Stimulated activated CD4-positive, alpha-beta T cell treated with anti-CD3 and anti-CD28 coated beads, TNF-alpha, amount 100 ng/mL, for 1 hour (primary cell): Measurements from ENCODE around the gene OR14A16.

Experiments
- DNase-seq, 3 donors: peaks; one replicate each; pipeline ENCODE4 v3.0.0-alpha.2; 2020; ENCODE audit warnings: low read depth in 3 of 3, low spot score in 1 of 3

The OR14A16 gene, protein sequence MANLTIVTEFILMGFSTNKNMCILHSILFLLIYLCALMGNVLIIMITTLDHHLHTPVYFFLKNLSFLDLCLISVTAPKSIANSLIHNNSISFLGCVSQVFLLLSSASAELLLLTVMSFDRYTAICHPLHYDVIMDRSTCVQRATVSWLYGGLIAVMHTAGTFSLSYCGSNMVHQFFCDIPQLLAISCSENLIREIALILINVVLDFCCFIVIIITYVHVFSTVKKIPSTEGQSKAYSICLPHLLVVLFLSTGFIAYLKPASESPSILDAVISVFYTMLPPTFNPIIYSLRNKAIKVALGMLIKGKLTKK

DNA sequence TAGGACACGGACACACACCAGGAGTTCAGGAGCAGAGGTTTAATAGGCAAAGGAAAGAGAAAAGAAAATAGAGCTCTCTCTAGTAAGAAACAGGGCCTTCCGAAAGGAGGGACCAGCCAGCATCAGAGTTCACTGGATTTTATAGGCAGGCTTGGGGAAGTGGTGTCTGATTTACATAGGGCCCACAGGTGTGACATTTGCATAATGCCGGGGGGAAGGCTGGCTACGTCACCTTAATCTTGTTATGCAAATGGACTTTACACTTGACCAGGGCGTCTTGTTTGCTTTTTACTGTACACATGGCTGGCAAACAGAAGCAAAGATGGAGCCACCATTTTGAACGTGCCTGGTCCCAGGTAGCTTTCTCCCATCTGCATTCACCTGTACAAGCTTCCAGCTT, at the start of gene OR14A16:
TSS of gene OR14A16 (minus strand) at position 97 of the 400 bp plus-strand sequence. CDS start 8,390 bp downstream, outside the sequence.
- DNase-seq: no peak

DNA sequence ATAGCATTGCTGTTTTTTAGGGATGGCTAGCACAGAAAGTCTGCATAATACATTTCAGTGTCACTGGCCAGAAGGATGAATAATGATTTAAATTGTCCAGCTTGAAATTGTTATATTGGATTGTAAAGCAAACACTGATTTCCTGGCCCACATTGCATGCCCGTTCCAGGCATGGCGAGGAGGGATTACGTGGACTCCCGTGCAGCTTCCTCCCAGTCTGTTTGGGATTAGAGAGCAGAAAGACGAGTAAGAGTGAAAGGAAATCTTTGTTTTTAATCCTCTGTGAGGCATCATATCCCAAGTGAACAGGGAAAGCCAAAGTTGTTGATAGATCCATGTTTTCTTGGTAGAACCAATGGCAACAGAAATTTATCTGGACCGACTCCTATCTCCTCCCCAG, 41.5 kb upstream of the OR14A16 start:
- no peak for DNase-seq

DNA sequence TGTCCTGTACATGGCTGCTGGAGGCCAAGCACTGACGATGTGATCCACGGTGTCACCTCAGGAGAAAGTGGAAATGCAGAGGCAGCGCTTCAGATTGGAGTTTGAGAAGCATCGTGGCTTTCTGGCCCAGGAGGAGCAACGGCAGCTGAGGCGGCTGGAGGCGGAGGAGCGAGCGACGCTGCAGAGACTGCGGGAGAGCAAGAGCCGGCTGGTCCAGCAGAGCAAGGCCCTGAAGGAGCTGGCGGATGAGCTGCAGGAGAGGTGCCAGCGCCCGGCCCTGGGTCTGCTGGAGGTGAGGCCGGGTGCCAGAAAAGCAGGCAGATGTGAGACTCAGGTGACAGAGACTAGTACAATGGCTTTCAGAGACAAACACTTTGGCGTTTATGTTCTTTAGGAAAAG, 40.7 kb upstream of the OR14A16 start:
- DNase-seq: no peak

GRCh38 chr1:247862756-247863155, 38.8 kb upstream of the OR14A16 start:
- no peak for DNase-seq

DNA sequence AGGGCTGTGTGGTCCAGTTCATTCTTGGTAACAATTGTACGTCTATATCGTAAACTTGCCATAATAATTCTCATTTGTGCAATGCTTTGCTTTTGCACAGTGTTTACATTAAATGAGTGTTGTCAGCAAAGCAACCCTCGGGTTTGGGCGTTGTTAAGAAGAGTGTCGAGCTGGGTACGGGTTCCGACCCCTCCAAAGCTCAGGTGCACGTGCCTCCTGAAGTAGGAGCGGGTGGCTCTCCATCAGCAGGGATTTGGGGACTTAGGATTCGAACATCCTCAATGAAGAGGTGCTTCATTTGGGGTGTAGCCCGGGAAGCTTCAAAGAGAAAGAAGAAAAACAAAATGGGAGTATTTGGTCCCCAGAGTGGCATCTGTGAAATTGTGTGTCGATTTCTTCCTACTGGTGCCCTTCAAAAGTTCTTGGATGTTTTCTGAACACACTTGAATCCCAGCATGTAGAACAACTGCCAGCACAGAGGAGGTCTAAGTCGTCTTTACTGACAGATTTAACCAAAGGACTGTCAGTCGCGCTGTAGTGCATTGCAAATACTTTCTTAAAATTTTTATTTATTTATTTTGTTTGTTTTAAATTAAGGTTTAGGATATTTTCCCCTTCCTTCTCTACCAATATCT, 34.2 kb upstream of the OR14A16 start:
- DNase-seq: no peak

DNA sequence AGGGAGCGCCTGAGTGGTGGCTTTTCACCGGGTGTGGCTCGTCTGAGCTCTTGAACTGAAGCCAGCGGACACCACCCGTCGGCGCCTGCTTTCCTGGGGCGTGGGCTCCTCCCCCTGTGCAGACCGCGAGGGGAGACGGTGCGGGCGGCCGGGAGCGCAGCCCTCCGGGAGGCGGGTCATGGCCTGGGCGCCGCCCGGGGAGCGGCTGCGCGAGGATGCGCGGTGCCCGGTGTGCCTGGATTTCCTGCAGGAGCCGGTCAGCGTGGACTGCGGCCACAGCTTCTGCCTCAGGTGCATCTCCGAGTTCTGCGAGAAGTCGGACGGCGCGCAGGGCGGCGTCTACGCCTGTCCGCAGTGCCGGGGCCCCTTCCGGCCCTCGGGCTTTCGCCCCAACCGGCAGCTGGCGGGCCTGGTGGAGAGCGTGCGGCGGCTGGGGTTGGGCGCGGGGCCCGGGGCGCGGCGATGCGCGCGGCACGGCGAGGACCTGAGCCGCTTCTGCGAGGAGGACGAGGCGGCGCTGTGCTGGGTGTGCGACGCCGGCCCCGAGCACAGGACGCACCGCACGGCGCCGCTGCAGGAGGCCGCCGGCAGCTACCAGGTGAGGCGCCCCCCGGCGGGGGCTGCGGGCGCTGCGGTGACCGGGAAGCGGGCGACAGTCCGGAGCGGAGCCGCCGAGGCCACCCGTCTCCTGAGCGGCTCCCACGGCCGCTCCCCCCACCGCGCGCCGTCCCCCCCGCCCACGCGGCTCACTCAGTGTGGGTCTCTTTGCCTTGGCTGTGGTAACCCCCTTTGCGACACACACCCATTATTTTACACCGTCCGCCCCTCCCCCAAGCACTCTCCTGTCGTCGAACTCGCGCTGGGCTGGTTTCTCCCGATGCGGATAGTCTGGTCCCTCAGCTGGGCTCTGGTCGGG, 33.4 kb upstream of the OR14A16 start, which contains the start of gene TRIM58:
TSS of gene TRIM58 (plus strand) at position 119 of the 916 bp plus-strand sequence. CDS start at position 179, 60 bp downstream.
- no peak for DNase-seq

DNA sequence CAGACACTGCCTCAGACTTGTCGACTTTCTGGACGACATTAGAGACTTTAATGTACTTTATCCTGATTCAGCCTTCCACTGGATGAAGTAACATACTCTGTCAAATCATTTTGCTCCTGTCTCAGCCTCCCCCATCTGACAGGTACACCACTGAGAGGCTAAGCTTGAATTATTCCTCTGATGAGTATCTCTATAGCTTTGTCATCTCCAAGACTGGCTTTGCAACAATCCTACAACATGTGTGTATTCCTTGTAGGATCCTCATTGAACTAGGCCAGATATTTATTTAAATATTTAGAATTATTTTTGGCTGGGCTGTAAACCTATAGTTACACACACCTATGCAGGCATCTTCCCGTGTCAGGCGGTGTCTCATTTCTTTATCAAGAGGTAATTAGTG, 32.0 kb upstream of the OR14A16 start:
- no peak for DNase-seq

DNA sequence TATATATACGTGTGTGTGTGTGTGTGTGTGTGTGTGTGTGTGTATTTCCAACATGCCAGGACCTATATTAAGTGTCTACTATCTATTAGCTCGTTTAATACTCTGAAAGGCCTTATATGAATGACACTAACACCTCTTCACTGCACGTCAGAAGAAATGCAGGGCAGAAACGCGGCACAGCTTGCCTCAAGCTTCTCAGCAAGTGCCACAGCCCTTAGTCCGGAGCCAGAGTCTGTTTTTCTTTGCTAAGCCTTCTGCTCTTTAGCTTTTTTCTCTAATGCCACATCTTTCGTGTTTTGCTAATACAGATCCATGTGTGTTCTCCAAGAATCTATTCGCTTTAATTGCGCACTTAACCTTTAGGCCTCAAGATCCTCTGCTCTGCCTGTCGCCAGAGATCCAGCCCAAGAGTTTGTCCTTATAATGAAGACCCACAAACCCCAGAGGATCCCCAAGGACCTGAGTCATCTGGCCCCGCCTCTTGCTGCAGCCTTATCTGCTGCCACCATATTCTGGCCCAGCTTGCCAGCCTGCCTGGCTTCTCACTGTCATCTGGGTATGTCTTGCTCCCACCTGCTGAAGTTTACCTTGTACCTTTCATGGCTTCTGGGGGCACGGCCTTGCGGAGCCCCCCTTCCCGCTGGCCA, 31.1 kb upstream of the OR14A16 start:
- no peak for DNase-seq

GRCh38 chr1:247849616-247850015, 25.7 kb upstream of the OR14A16 start:
- DNase-seq: no peak

- DNase-seq: no peak
Observed at GRCh38 chr1:247848346-247848745, 24.4 kb upstream of the OR14A16 start.

DNA sequence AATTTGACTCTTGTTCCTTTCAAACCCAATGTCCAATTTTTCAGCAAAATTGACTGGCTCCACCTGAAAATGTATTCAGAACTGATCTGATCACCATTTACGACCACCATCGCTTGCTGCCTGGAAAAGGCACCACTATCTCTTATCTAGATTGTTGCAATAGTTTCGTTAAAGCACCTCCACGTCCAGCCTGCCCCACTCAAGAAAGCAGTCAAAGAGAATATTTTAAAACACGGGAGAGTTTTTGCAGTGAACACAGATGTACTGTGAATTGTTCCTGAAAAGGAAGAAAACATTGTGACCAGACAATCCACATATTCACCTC, 21.7 kb upstream of the OR14A16 start:
- no peak for DNase-seq

- no peak for DNase-seq
Observed at GRCh38 chr1:247845011-247845692, 21.2 kb upstream of the OR14A16 start.

DNA sequence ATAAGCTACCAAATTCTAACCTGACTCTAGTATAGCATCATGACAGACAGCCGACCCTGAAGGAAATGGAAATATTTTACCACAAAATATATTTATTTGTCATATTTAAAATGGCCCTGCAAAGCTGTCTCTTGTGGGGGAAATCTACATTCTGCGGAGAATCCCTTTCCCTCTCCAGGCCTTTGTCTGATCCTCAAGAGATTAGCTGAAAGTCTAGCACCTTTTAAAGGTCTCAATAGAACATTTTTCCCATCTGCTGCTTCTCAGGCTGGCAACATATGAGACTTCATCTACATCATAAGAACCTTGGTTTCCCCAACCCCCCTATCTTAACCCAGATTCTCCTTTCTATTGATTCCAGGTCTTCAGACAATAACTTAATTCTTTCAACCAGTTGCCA, 19.5 kb upstream of the OR14A16 start:
- no peak for DNase-seq

- DNase-seq: no peak
Observed at GRCh38 chr1:247841796-247842195, 17.9 kb upstream of the OR14A16 start, which contains the start of gene OR11L1. Gene OR11L1 (minus strand): TSS chr1:247841896. CDS start chr1:247841896, 0 bp downstream.

- DNase-seq: no peak
Observed at GRCh38 chr1:247840818-247841217, 16.9 kb upstream of the OR14A16 start.

DNA sequence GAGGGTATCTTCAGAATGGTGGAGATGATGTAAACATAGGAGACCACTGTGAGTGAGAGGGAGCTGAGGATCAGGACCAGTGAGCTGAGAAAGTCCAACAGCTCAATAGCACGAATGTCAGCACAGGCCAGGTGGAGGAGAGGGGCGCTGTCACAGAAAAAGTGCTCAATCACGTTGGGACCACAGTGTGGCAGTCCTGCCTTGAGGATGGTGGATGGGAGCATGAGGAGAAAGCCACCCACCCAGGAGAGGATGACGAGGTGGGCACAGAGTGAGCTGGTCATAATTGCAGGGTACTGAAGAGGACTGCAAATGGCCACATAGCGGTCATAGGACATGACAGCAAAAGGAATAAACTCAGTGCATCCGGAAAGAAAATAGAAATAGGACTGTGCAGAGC, 9.7 kb upstream of the OR14A16 start:
- DNase-seq: no peak

GRCh38 chr1:247829656-247830055, 5.7 kb upstream of the OR14A16 start:
- no peak for DNase-seq

GRCh38 chr1:247825362-247825761, 1.4 kb upstream of the OR14A16 start:
- no peak for DNase-seq

GRCh38 chr1:247822060-247822459, 1.9 kb downstream of the OR14A16 start:
- no peak for DNase-seq

DNA sequence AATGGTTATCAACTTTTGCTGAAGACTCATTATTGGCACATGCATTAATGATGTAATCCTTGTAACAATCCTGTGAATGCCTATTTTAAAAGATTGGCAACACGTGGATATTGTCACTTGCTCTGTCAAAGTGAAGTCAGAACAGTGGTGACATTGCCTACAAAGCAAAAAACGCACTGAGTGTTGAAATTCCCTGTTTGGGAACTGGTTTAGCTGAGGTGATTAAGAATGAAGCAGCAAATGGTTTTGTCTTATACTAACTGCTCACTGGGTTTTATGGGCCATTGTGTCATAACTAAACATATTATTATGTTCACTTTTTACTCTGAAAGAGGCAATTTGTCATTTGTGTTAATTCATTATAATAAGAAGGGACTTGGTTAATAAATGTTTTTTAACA, 11.3 kb downstream of the OR14A16 start:
- no peak for DNase-seq

DNA sequence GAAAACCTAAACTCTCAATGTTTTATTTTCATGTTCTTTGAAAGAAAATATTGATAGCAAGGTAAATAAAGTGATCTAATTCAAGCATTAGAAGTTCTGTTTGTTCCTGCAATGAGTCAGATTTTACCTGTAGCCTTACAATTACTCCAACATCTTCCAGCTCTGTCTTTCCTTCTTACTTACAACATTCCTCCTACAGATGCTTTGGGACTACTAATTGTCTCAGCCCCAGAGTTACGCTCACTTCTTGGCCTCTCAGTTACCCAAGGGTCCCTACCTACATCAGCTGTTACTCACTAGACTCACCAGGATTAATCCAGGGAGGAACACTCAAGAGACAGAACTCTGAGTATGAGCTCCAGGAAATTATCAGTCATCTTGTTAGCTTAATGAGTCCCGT, 26.4 kb downstream of the OR14A16 start:
- no peak for DNase-seq
